A549 (cell line): ENCODE measurements around the gene MRPL53.

Source experiments
- CTCF ChIP-seq: fragments of >200 bp; sonication (Bioruptor Twin); formaldehyde crosslinking; IDR thresholded peaks from 3 replicates; pipeline ENCODE4 v1.5.1; 2016
- FOSL2 ChIP-seq, 2 experiments: fragments of 450-650 bp in 1 of 2; fragments of >200 bp in 1 of 2; sonication (Bioruptor Twin) in 1 of 2; formaldehyde crosslinking; IDR thresholded peaks; 2 replicates each; pipeline versions ENCODE4 v1.5.0 to v1.6.1; 2016 to 2020; ENCODE audit warnings: mild to moderate bottlenecking in 1 of 2, moderate library complexity in 1 of 2
- MAZ ChIP-seq: fragments of 150-350 bp; IDR thresholded peaks from 2 replicates; pipeline ENCODE4 v1.6.1; 2014; ENCODE audit warnings: antibody characterized with exemption, low read depth, low read length, borderline replicate concordance
- PBX3 ChIP-seq: IDR thresholded peaks from 2 replicates; pipeline ENCODE4 v1.6.1; 2012
- ZC3H11A ChIP-seq: fragments of 450-650 bp; IDR thresholded peaks from 2 replicates; pipeline ENCODE4 v1.6.1; 2014; ENCODE audit warnings: antibody characterized with exemption, mild to moderate bottlenecking

GRCh38 chr2:74513605-74514367 is 41.3 kb upstream of the MRPL53 start:
- TF ChIP-seq PBX3 = no peak
- no peak for TF ChIP-seq FOSL2 (IDR thresholded peaks at IDR 0.05)
- no peak for TF ChIP-seq FOSL2 (CRISPR knock-in tag; IDR thresholded peaks at IDR 0.05)
- TF ChIP-seq MAZ = no peak
- no peak for TF ChIP-seq ZC3H11A
- TF ChIP-seq CTCF = no peak
